OCI-LY7 (cell line): ENCODE results near the gene CR1L. TPM values are rescaled to one million over a fixed set of nuclear protein-coding genes. Genes with fewer than 3 reads are reported as not detected.

Experiments used
- BruUV-seq: library from RNA; stranded (reverse); fragments of 400-500 nt; replicated peaks from 2 replicates; lab custom pipeline; 2021; lab: Mats Ljungman, UMichigan
- CTCF ChIA-PET: fragments of 300-600 bp; sonication (Branson Sonifier 250); formaldehyde crosslinking; loops from one replicate; lab custom pipeline; 2022; ENCODE audit warnings: antibody characterized with exemption; ENCODE audit not compliant: unreplicated experiment; lab: Charles Lee
- POLR2A ChIA-PET: fragments of 300-600 bp; sonication (Branson Sonifier 250); formaldehyde crosslinking; loops from one replicate; lab custom pipeline; 2022; ENCODE audit warnings: antibody characterized with exemption; lab: Charles Lee
- DNase-seq: peaks from one replicate; pipeline ENCODE4 v3.0.0-alpha.2; 2015; ENCODE audit warnings: low spot score
- H2AFZ ChIP-seq: fragments of 200-600 bp; sonication (generic), shearing (Covaris generic); 2 replicates; pipeline ENCODE4 v1.6.1; 2014; ENCODE audit warnings: mild to moderate bottlenecking, antibody characterized with exemption, low read length, moderate library complexity
- H3K27ac ChIP-seq: fragments of 200-600 bp; sonication (generic); 2 replicates; pipeline ENCODE4 v1.5.1; 2014; ENCODE audit warnings: mixed run types, low read depth, mild to moderate bottlenecking, moderate library complexity, low read length, inconsistent platforms; ENCODE audit not compliant: poor library complexity, severe bottlenecking
- H3K36me3 ChIP-seq: fragments of 200-600 bp; sonication (generic); 2 replicates; pipeline ENCODE4 v1.6.1; 2014; ENCODE audit warnings: mild to moderate bottlenecking, antibody characterized with exemption, low read length, moderate library complexity, mixed read lengths; ENCODE audit not compliant: insufficient read depth
- H3K4me1 ChIP-seq: fragments of 200-600 bp; sonication (generic); 2 replicates; pipeline ENCODE4 v1.5.1; 2014; ENCODE audit warnings: mild to moderate bottlenecking, low read length; ENCODE audit not compliant: insufficient read depth, poor library complexity, severe bottlenecking
- H3K4me2 ChIP-seq: fragments of 200-600 bp; sonication (generic); 2 replicates; pipeline ENCODE4 v1.6.1; 2014; ENCODE audit warnings: mild to moderate bottlenecking, low read length
- H3K4me3 ChIP-seq: fragments of 200-600 bp; sonication (generic); 2 replicates; pipeline ENCODE4 v1.5.1; 2014; ENCODE audit warnings: mild to moderate bottlenecking, low read depth, low read length; ENCODE audit not compliant: poor library complexity, severe bottlenecking
- H3K79me2 ChIP-seq: fragments of 200-600 bp; sonication (generic); 2 replicates; pipeline ENCODE4 v1.6.1; 2016; ENCODE audit warnings: low read depth, mild to moderate bottlenecking, low read length, moderate library complexity, mixed read lengths; ENCODE audit not compliant: insufficient read depth
- H3K9me2 ChIP-seq: fragments of 200-600 bp; sonication (generic); 2 replicates; pipeline ENCODE4 v1.6.1; 2016; ENCODE audit warnings: mild to moderate bottlenecking, low read length, mixed read lengths; ENCODE audit not compliant: insufficient read depth
- H3K9me3 ChIP-seq: fragments of 200-600 bp; sonication (generic); 2 replicates; pipeline ENCODE4 v1.6.1; 2014; ENCODE audit warnings: mild to moderate bottlenecking, mixed run types, low read length, mixed read lengths
- H4K20me1 ChIP-seq: fragments of 200-600 bp; sonication (generic); 2 replicates; pipeline ENCODE4 v1.6.1; 2014; ENCODE audit warnings: mild to moderate bottlenecking, antibody characterized with exemption, low read length, moderate library complexity, mixed read lengths; ENCODE audit not compliant: insufficient read depth
- EZH2phosphoT487 ChIP-seq: fragments of 200-600 bp; sonication (generic); IDR thresholded peaks from 2 replicates; pipeline ENCODE4 v1.6.1; 2018; ENCODE audit warnings: low read depth, borderline replicate concordance, mild to moderate bottlenecking, mixed run types, antibody characterized with exemption, low read length, moderate library complexity, mixed read lengths
- intact Hi-C: fragments of 100-400 bp; cut with micrococcal nuclease; formaldehyde crosslinking; loops from one replicate; pipeline ENCODE4 v1.10.0; 2022; ENCODE audit not compliant: unreplicated experiment
- total RNA-seq, 2 experiments: library from RNA; depleted of rRNA in 1 of 2; stranded (reverse); fragments of >200 nt in 1 of 2; shearing (Covaris generic) in 1 of 2; gene quantifications; 2 replicates each; pipeline ENCODE4 v1.2.3, GENCODE V29; 2014 to 2022
- TF ChIP-seq, protein P1 (sequence below): fragments of 200-600 bp; sonication (generic); conservative IDR thresholded peaks from 2 replicates; pipeline ENCODE4 v1.5.1; 2014; ENCODE audit warnings: mild to moderate bottlenecking, antibody characterized with exemption, low read length, moderate library complexity, mixed read lengths

CR1L gene
- total RNA-seq, 2 experiments from 2014 or later = not detected

DNA sequence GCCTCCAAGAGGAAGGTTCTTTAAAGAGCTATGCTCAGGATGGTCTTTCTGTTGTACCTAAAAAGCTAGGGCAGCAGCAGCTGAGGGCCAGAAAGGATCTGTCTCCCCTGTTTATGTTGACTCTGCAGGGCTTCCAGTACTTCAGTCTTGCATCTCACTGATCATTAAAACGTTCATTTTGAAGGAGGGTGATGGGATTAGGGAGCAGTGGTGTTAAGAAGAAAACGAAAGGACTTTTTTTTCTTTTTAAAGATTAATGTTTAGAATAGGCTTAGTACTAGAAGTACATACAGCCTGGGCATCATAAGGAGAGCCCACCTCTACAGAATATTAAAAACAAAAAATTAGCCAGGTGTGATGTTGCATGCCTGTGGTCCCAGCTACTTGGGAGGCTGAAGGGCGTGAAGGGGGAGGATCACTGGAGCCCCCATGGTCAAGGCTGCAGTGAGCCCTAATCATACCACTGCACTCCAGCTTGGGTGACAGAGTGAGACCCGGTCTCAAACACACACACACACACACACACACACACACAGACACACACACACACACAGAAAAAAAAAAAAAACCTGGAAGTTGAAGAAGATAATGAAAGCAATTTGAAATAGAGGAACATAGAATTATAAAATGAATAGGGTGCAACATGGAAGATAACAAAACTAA is 2.9 kb downstream of the CR1L start:
- BruUV-seq = no TSS peak
- TF ChIP-seq, protein P1, sequence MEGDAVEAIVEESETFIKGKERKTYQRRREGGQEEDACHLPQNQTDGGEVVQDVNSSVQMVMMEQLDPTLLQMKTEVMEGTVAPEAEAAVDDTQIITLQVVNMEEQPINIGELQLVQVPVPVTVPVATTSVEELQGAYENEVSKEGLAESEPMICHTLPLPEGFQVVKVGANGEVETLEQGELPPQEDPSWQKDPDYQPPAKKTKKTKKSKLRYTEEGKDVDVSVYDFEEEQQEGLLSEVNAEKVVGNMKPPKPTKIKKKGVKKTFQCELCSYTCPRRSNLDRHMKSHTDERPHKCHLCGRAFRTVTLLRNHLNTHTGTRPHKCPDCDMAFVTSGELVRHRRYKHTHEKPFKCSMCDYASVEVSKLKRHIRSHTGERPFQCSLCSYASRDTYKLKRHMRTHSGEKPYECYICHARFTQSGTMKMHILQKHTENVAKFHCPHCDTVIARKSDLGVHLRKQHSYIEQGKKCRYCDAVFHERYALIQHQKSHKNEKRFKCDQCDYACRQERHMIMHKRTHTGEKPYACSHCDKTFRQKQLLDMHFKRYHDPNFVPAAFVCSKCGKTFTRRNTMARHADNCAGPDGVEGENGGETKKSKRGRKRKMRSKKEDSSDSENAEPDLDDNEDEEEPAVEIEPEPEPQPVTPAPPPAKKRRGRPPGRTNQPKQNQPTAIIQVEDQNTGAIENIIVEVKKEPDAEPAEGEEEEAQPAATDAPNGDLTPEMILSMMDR = no peak
- no peak for TF ChIP-seq EZH2phosphoT487
- CTCF ChIA-PET = no interaction called here
- no peaks in the 10 kb centered on the region for H3K36me3 ChIP-seq
- no peak for DNase-seq
- H3K9me2 ChIP-seq = no peaks in the 10 kb centered on the region
- H4K20me1 ChIP-seq = no peaks in the 10 kb centered on the region
- no peak overlapping the region for H3K4me3 ChIP-seq
- intact Hi-C loops = no loop called here
- POLR2A ChIA-PET = no interaction called here
- no peak overlapping the region for H2AFZ ChIP-seq
- no peaks in the 10 kb centered on the region for H3K4me1 ChIP-seq
- no peaks in the 10 kb centered on the region for H3K79me2 ChIP-seq
- no peak overlapping the region for H3K4me2 ChIP-seq
- no peak overlapping the region for H3K27ac ChIP-seq
- no peaks in the 10 kb centered on the region for H3K9me3 ChIP-seq

DNA sequence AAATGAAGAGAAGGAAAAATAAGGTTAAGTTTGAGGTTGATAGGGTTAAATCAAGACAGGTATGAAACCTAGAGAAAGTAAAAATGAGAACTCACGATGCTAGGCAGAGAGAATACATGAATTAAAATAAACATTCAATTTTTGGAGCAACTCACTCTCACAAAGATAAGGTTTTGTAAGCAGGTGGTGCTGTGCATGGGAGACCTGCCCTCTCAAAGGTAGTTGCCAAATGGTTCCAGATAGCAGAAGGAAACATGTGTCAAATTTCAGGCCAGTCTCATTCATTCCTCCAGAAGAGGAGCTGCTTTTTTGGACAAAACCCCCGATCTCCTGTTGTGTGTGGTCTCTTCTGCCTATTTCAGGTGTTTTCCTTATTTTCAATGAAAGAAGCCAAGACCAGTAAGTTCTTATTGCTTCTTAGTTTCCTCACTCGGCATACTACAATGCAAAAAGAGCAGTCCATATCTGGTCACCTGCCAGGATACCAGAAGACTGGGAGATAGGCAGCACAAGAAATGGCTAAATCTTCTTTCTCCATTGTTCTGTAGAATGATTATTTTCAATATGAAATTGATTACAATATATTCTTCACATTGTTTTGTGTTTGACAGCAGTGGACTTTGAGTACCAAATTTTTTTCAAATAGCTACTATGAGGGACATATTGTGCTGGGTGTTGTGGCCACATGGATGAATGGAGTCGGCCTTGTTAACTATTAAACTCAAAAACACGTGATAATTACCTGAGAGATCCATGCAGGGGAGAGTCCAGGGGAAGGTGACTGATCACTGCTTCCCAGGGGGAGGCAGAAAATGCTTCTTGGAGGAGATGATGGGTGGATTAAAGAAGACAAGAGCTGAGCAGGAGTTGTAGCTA is 3.6 kb downstream of the CR1L start:
- H3K9me3 ChIP-seq = no peaks in the 10 kb centered on the region
- no peaks in the 10 kb centered on the region for H3K36me3 ChIP-seq
- BruUV-seq = no TSS peak
- TF ChIP-seq, protein P1 = no peak
- no peak for TF ChIP-seq EZH2phosphoT487
- intact Hi-C loops = no loop called here
- H3K27ac ChIP-seq = no peak overlapping the region
- no peaks in the 10 kb centered on the region for H3K79me2 ChIP-seq
- H2AFZ ChIP-seq = no peak overlapping the region
- no peak overlapping the region for H3K4me3 ChIP-seq
- H4K20me1 ChIP-seq = no peaks in the 10 kb centered on the region
- DNase-seq = no peak
- H3K4me1 ChIP-seq = no peaks in the 10 kb centered on the region
- no peaks in the 10 kb centered on the region for H3K9me2 ChIP-seq
- POLR2A ChIA-PET = no interaction called here
- CTCF ChIA-PET = no interaction called here
- H3K4me2 ChIP-seq = no peak overlapping the region
